ENCODE data around the gene RASSF8.

The RASSF8 gene

DNA sequence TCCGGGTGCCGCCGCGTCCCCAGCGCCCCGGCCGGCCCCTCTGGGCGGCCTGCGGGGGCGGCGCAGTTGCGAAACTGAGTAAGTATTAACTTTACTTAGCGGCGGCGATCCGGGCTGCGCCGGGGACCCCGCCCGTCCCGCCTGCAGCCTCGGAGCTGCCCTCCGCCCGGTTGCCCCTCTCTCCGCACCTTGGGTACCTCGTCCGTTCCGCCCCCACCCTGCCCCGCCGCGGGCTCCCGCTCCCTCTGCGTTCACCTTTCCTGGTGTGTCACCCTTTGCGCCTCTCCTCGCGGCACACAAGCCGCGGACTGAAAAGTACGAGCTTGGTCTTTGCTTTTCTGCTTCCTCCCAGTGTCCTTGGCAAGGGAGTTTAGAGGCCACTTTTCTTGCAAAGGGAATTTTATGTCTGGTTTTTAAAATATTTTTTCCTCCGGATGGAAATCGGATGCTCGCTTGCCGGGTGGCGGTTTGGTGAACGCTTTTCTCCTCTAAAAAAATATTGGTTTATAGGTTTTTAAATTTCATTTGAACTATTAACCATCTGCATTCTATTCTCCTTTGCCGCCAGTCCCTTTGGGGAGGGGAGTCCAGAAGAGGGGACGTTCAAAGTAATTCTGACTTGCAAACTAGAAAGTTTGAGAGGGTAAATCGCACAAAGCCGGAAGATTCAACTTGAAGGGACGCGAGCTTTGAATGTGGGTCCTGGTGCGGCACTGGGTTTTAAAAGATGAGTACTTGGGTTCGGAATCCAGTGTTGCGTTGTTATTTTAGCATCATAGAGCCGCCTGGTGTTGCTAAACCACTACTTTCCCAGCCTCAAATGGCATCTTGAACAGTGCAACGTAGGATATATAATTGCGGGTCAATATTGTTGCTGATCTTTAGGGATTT lies 834 bp downstream of the RASSF8 start:
- H3K9me3 ChIP-seq (ENCODE audit: insufficient read depth, low read depth, low read length) = no peaks in the 10 kb centered on the region
- peaks cover 24% of the 10 kb centered on the region for H3K4me1 ChIP-seq (ENCODE audit: insufficient read depth, low read length, poor library complexity, severe bottlenecking)
- H3K9me2 ChIP-seq (replicated peaks; ENCODE audit: low read depth, low read length) = no peaks in the 10 kb centered on the region
- H2AFZ ChIP-seq (ENCODE audit: low read length) = peak overlapping the region; percentile 75
- no peak for TF ChIP-seq EZH2phosphoT487 (IDR thresholded peaks at IDR 0.05; ENCODE audit: borderline replicate concordance)
- TF ChIP-seq, protein P1, sequence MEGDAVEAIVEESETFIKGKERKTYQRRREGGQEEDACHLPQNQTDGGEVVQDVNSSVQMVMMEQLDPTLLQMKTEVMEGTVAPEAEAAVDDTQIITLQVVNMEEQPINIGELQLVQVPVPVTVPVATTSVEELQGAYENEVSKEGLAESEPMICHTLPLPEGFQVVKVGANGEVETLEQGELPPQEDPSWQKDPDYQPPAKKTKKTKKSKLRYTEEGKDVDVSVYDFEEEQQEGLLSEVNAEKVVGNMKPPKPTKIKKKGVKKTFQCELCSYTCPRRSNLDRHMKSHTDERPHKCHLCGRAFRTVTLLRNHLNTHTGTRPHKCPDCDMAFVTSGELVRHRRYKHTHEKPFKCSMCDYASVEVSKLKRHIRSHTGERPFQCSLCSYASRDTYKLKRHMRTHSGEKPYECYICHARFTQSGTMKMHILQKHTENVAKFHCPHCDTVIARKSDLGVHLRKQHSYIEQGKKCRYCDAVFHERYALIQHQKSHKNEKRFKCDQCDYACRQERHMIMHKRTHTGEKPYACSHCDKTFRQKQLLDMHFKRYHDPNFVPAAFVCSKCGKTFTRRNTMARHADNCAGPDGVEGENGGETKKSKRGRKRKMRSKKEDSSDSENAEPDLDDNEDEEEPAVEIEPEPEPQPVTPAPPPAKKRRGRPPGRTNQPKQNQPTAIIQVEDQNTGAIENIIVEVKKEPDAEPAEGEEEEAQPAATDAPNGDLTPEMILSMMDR (conservative IDR thresholded peaks at IDR 0.05; ENCODE audit: low read length) = no peak
- no peaks in the 10 kb centered on the region for H3F3A ChIP-seq (ENCODE audit: low read depth)
- H3K9ac ChIP-seq (ENCODE audit: low read depth, low read length, poor library complexity, severe bottlenecking) = peak overlapping the region; percentile 78
- peaks cover 17% of the 10 kb centered on the region for H3K79me2 ChIP-seq (ENCODE audit: insufficient read depth, low read length)
- H3K36me3 ChIP-seq (ENCODE audit: insufficient read depth, low read length) = no peaks in the 10 kb centered on the region
- H3K4me3 ChIP-seq (ENCODE audit: low read length, poor library complexity, severe bottlenecking) = peak overlapping the region; percentile 96
- H4K20me1 ChIP-seq (ENCODE audit: insufficient read depth, low read length, poor library complexity, severe bottlenecking) = peaks cover 3% of the 10 kb centered on the region
- H3K4me2 ChIP-seq (ENCODE audit: low read depth, low read length, poor library complexity, severe bottlenecking) = peak overlapping the region; percentile 94
- H3K27me3 ChIP-seq (ENCODE audit: insufficient read depth, low read length, poor library complexity, severe bottlenecking) = no peaks in the 10 kb centered on the region

DNA sequence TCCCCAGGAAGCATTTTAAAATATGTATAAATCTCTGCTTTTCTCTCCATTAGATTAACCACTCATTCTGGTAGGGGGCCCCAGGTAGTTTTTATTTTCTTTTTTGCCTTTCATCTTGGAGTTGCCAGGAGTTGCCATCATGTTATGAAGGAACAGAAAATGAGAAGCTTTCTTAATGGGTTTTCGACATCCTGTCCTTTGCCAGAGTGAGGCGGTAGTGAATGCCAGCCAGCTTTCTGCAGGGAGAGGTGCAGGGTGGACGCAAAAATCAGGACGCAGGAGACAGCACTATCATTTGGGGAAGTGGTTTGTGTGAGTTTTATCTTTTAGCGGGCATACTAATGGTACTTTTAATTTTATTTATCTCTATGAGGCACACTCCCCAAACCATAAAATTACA lies 1.7 kb downstream of the RASSF8 start:
- no peaks in the 10 kb centered on the region for H3K9me3 ChIP-seq (ENCODE audit: insufficient read depth, low read depth, low read length)
- no peaks in the 10 kb centered on the region for H3K9me2 ChIP-seq (replicated peaks; ENCODE audit: low read depth, low read length)
- H3K4me3 ChIP-seq (ENCODE audit: low read length, poor library complexity, severe bottlenecking) = peak overlapping the region; percentile 96
- H2AFZ ChIP-seq (ENCODE audit: low read length) = no peak overlapping the region
- H3K79me2 ChIP-seq (ENCODE audit: insufficient read depth, low read length) = peaks cover 17% of the 10 kb centered on the region
- peaks cover 3% of the 10 kb centered on the region for H4K20me1 ChIP-seq (ENCODE audit: insufficient read depth, low read length, poor library complexity, severe bottlenecking)
- TF ChIP-seq, protein P1 (conservative IDR thresholded peaks at IDR 0.05; ENCODE audit: low read length) = peak; percentile 57
- TF ChIP-seq EZH2phosphoT487 (IDR thresholded peaks at IDR 0.05; ENCODE audit: borderline replicate concordance) = no peak
- H3K27me3 ChIP-seq (ENCODE audit: insufficient read depth, low read length, poor library complexity, severe bottlenecking) = no peaks in the 10 kb centered on the region
- H3K4me2 ChIP-seq (ENCODE audit: low read depth, low read length, poor library complexity, severe bottlenecking) = peak overlapping the region; percentile 94
- H3K36me3 ChIP-seq (ENCODE audit: insufficient read depth, low read length) = no peaks in the 10 kb centered on the region
- H3K9ac ChIP-seq (ENCODE audit: low read depth, low read length, poor library complexity, severe bottlenecking) = peak overlapping the region; percentile 78
- H3F3A ChIP-seq (ENCODE audit: low read depth) = no peaks in the 10 kb centered on the region
- H3K4me1 ChIP-seq (ENCODE audit: insufficient read depth, low read length, poor library complexity, severe bottlenecking) = peaks cover 24% of the 10 kb centered on the region

DNA sequence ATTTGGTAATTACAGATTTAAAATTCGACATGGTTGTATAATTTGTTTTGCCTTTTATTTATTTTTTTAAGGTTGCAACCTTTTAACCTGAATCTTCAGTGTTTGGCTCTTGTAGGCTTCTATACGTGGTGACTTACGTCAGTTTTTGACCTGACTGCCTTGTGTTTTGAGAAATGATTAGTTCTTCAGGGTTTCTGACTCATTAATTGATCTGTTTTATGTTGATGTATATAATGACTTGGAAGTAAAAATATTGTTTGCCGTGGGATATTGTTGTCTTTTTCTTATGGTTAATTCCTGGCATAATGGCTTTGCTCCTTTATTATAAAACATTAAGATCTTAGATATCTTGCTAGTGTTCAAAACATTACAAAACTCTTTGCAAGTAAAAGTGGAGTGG lies 2.5 kb downstream of the RASSF8 start:
- Histone ChIP-seq H3F3A (ENCODE audit: low read depth) (no peaks in the 10 kb centered on the region), H3K36me3 (ENCODE audit: insufficient read depth, low read length) (no peaks in the 10 kb centered on the region), H3K27me3 (ENCODE audit: insufficient read depth, low read length, poor library complexity, severe bottlenecking) (no peaks in the 10 kb centered on the region), H3K4me3 (ENCODE audit: low read length, poor library complexity, severe bottlenecking) (no peak overlapping the region), H3K9me2 (replicated peaks; ENCODE audit: low read depth, low read length) (no peaks in the 10 kb centered on the region), H3K4me1 (ENCODE audit: insufficient read depth, low read length, poor library complexity, severe bottlenecking) (peaks cover 24% of the 10 kb centered on the region), H3K79me2 (ENCODE audit: insufficient read depth, low read length) (peaks cover 23% of the 10 kb centered on the region), H3K9me3 (ENCODE audit: insufficient read depth, low read depth, low read length) (no peaks in the 10 kb centered on the region), H3K4me2 (ENCODE audit: low read depth, low read length, poor library complexity, severe bottlenecking) (peak overlapping the region; percentile 94), H2AFZ (ENCODE audit: low read length) (no peak overlapping the region), H4K20me1 (ENCODE audit: insufficient read depth, low read length, poor library complexity, severe bottlenecking) (peaks cover 3% of the 10 kb centered on the region), H3K9ac (ENCODE audit: low read depth, low read length, poor library complexity, severe bottlenecking) (no peak overlapping the region)
- TF ChIP-seq, protein P1 (conservative IDR thresholded peaks at IDR 0.05; ENCODE audit: low read length) = no peak
- TF ChIP-seq EZH2phosphoT487 (IDR thresholded peaks at IDR 0.05; ENCODE audit: borderline replicate concordance) = no peak

Data from Loucy (cell line).